ENCODE data around the gene PARD3B.

PARD3B gene

DNA sequence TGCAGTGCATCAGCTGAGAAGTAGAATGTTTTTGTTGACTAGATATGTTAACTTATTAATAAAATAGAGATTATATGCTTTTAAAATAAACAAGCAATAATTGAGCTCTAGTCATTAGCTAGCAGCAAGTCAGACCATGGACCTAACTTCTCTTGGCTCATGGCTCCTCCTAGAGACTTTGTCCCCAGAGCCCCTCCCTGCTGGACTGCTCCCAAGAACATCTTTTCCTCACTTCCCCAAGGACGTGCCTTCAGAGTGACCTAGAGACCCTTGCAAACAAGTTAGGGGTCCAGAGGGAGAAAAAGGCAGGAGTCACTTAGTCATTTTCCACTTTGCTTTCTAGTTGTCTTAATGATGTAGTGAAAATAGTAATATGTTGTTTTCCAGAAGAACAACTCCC, 824.5 kb downstream of the PARD3B start:
- TF ChIP-seq, protein P1, sequence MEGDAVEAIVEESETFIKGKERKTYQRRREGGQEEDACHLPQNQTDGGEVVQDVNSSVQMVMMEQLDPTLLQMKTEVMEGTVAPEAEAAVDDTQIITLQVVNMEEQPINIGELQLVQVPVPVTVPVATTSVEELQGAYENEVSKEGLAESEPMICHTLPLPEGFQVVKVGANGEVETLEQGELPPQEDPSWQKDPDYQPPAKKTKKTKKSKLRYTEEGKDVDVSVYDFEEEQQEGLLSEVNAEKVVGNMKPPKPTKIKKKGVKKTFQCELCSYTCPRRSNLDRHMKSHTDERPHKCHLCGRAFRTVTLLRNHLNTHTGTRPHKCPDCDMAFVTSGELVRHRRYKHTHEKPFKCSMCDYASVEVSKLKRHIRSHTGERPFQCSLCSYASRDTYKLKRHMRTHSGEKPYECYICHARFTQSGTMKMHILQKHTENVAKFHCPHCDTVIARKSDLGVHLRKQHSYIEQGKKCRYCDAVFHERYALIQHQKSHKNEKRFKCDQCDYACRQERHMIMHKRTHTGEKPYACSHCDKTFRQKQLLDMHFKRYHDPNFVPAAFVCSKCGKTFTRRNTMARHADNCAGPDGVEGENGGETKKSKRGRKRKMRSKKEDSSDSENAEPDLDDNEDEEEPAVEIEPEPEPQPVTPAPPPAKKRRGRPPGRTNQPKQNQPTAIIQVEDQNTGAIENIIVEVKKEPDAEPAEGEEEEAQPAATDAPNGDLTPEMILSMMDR (IDR thresholded peaks at IDR 0.05; ENCODE audit: low read depth, low read length, poor library complexity, severe bottlenecking) = no peak
- TF ChIP-seq EZH2phosphoT487 (IDR thresholded peaks at IDR 0.05; ENCODE audit: borderline replicate concordance, low read length) = no peak

DNA sequence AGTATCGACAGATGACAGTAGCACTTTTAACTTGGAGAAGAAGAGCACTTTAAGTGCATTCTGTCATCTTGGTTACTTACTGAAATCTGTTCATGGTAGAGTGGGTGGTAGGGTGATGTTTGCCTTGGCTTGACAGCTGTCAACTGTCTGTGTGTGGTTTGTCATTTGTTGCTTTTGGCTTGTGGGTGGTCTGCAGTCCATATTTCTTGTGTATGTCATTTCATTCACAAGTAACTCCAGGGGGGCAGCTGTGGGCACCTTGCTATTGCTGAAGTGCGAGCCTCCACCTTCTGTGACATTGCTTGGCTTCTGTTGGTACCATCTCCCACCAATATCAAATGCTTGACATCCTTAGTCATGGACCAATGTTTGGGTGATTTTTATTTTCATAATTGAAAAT, 825.5 kb downstream of the PARD3B start:
- no peak for TF ChIP-seq EZH2phosphoT487 (IDR thresholded peaks at IDR 0.05; ENCODE audit: borderline replicate concordance, low read length)
- TF ChIP-seq, protein P1 (IDR thresholded peaks at IDR 0.05; ENCODE audit: low read depth, low read length, poor library complexity, severe bottlenecking) = no peak
- Histone ChIP-seq H3K4me1 (ENCODE audit: control insufficient read depth, low read length) (no peaks in the 10 kb centered on the region), H3K4me3 (ENCODE audit: low read length) (no peak overlapping the region)

More for the DNA sequence above, 824.5 kb downstream of the PARD3B start:
- H3K4me1 ChIP-seq (ENCODE audit: control insufficient read depth, low read length) = no peaks in the 10 kb centered on the region
- no peaks in the 10 kb centered on the region for H4K20me1 ChIP-seq (ENCODE audit: control insufficient read depth, insufficient read depth, low read depth, low read length)
- H3K27me3 ChIP-seq (ENCODE audit: control insufficient read depth, low read length) = no peaks in the 10 kb centered on the region
- H3K9me2 ChIP-seq (replicated peaks; ENCODE audit: control insufficient read depth, low read length) = no peaks in the 10 kb centered on the region
- no peaks in the 10 kb centered on the region for H3K79me2 ChIP-seq (ENCODE audit: control insufficient read depth, low read length)
- no peak overlapping the region for H3K27ac ChIP-seq (ENCODE audit: low read depth, low read length)
- H3K4me3 ChIP-seq (ENCODE audit: low read length) = no peak overlapping the region
- H3F3A ChIP-seq (ENCODE audit: control insufficient read depth, insufficient read depth) = no peaks in the 10 kb centered on the region
- no peak overlapping the region for H3K4me2 ChIP-seq (ENCODE audit: low read length)
- H3K36me3 ChIP-seq (ENCODE audit: control insufficient read depth, low read length) = no peaks in the 10 kb centered on the region
- H3K9me3 ChIP-seq (ENCODE audit: control insufficient read depth, insufficient read depth, low read length) = no peaks in the 10 kb centered on the region

DNA sequence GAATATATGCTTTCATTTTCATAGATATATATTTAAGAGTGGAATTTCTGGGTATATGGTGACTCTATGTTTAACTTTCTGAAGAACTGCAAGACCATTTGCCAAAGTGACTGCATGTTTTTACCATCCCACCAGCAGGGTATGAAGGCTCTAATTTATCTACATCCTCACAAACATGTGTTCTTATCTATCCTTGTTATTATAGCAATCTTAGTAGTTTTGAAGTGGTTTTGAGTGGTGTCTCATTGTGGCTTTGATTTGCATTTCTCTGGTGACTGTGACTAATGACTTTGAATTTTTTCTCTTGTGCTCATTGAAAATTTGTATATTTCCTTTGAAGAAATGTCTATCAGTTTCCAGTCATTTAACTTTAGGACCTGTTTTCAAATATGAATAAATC, 826.9 kb downstream of the PARD3B start:
- Histone ChIP-seq H4K20me1 (ENCODE audit: control insufficient read depth, insufficient read depth, low read depth, low read length) (no peaks in the 10 kb centered on the region), H3K4me3 (ENCODE audit: low read length) (no peak overlapping the region), H3K4me1 (ENCODE audit: control insufficient read depth, low read length) (no peaks in the 10 kb centered on the region), H3K36me3 (ENCODE audit: control insufficient read depth, low read length) (no peaks in the 10 kb centered on the region), H3K9me2 (replicated peaks; ENCODE audit: control insufficient read depth, low read length) (no peaks in the 10 kb centered on the region), H3K27ac (ENCODE audit: low read depth, low read length) (no peak overlapping the region), H3F3A (ENCODE audit: control insufficient read depth, insufficient read depth) (no peaks in the 10 kb centered on the region), H3K27me3 (ENCODE audit: control insufficient read depth, low read length) (no peaks in the 10 kb centered on the region), H3K79me2 (ENCODE audit: control insufficient read depth, low read length) (no peaks in the 10 kb centered on the region), H3K4me2 (ENCODE audit: low read length) (no peak overlapping the region), H3K9me3 (ENCODE audit: control insufficient read depth, insufficient read depth, low read length) (no peaks in the 10 kb centered on the region)
- TF ChIP-seq, protein P1 (IDR thresholded peaks at IDR 0.05; ENCODE audit: low read depth, low read length, poor library complexity, severe bottlenecking) = no peak
- no peak for TF ChIP-seq EZH2phosphoT487 (IDR thresholded peaks at IDR 0.05; ENCODE audit: borderline replicate concordance, low read length)

More for the DNA sequence above, 825.5 kb downstream of the PARD3B start:
- no peaks in the 10 kb centered on the region for H3K27me3 ChIP-seq (ENCODE audit: control insufficient read depth, low read length)
- no peaks in the 10 kb centered on the region for H3K36me3 ChIP-seq (ENCODE audit: control insufficient read depth, low read length)
- H3K4me2 ChIP-seq (ENCODE audit: low read length) = no peak overlapping the region
- no peaks in the 10 kb centered on the region for H3K9me2 ChIP-seq (replicated peaks; ENCODE audit: control insufficient read depth, low read length)
- H4K20me1 ChIP-seq (ENCODE audit: control insufficient read depth, insufficient read depth, low read depth, low read length) = no peaks in the 10 kb centered on the region
- H3K9me3 ChIP-seq (ENCODE audit: control insufficient read depth, insufficient read depth, low read length) = no peaks in the 10 kb centered on the region
- no peaks in the 10 kb centered on the region for H3K79me2 ChIP-seq (ENCODE audit: control insufficient read depth, low read length)
- H3F3A ChIP-seq (ENCODE audit: control insufficient read depth, insufficient read depth) = no peaks in the 10 kb centered on the region
- no peak overlapping the region for H3K27ac ChIP-seq (ENCODE audit: low read depth, low read length)
